H1 (cell line): ENCODE results near the gene ST3GAL3. TPM values are rescaled to one million over a fixed set of nuclear protein-coding genes. Genes with fewer than 3 reads are reported as not detected.

Experiments used
- KDM4A ChIP-seq: IDR thresholded peaks from one replicate; pipeline ENCODE4 v1.7.1; 2012; ENCODE audit warnings: low read depth, mild to moderate bottlenecking, moderate library complexity, low read length, inconsistent platforms; ENCODE audit not compliant: severe bottlenecking
- MAFK ChIP-seq: IDR thresholded peaks from 2 replicates; pipeline ENCODE4 v1.6.1; 2012; ENCODE audit warnings: low read depth, mild to moderate bottlenecking, improper control_type of control experiment, low read length
- POU5F1 ChIP-seq: IDR thresholded peaks from 2 replicates; pipeline ENCODE4 v1.6.1; 2011; ENCODE audit warnings: low read depth, mild to moderate bottlenecking, low read length, moderate library complexity
- polyA plus RNA-seq, 7 experiments: library from polyadenylated mRNA; depleted of rRNA in 3 of 7; stranded (reverse) in 5 of 7; unstranded in 2 of 7; fragments of >200 nt in 5 of 7; fragments of 200-250 nt in 2 of 7; gene quantifications; 1 replicate in 5 of 7; 2 replicates in 1 of 7; 4 replicates in 1 of 7; pipeline versions ENCODE4 v1.2.1 to v1.2.3, GENCODE V29; 2011 to 2013; ENCODE audit warnings: missing spikeins in 2 of 7, mixed read lengths in 2 of 7
- total RNA-seq: library from RNA; stranded (reverse); fragmentation: NEBNext Ultra II Directional; extraction: Animal tissue kit (Norgen Biotek cat#: 25700); gene quantifications from 2 replicates; pipeline ENCODE4 v1.2.1, GENCODE V29; 2021
- TF ChIP-seq, protein P1 (sequence below): IDR thresholded peaks from 2 replicates; pipeline ENCODE4 v1.6.1; 2012; ENCODE audit warnings: low read length, inconsistent platforms

Gene ST3GAL3
- total and polyA plus RNA-seq, 2 of the 8 experiments (the other 6 are each of a cell fraction or from before 2014, with no cell fraction given) = 6.8 to 7.0 TPM

DNA sequence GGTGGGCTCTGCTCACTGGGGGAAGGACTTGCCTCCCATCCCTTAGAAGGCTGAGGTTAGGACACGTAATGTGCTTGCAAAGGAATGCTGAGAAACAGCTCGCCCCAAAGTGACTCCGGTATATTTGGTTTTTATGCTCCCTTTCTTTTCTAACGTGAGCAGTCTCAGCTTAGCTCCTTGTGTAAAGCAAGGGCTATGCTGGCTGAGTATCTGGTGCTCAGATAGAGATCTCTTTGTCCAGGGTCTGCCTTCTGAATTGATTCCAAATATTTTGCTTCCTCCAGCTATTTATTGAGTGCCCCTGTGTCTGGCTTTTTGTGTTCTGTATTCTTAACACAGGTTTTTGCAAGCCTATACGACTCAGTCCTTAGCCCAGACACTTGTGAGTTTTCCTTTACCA, 131.7 kb downstream of the ST3GAL3 start (continued):
- TF ChIP-seq MAFK (no peak), POU5F1 (no peak), KDM4A (no peak)
- TF ChIP-seq, protein P1, sequence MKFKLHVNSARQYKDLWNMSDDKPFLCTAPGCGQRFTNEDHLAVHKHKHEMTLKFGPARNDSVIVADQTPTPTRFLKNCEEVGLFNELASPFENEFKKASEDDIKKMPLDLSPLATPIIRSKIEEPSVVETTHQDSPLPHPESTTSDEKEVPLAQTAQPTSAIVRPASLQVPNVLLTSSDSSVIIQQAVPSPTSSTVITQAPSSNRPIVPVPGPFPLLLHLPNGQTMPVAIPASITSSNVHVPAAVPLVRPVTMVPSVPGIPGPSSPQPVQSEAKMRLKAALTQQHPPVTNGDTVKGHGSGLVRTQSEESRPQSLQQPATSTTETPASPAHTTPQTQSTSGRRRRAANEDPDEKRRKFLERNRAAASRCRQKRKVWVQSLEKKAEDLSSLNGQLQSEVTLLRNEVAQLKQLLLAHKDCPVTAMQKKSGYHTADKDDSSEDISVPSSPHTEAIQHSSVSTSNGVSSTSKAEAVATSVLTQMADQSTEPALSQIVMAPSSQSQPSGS = no peak
